MM.1S (cell line): ENCODE results near the gene NKG7.

ENCODE experiments used
- DNase-seq: peaks from one replicate; pipeline ENCODE4 v3.0.0-alpha.2; 2015
- H2AFZ ChIP-seq: fragments of 300-600 bp; sonication (generic); 2 replicates; pipeline ENCODE4 v1.6.0; 2016; ENCODE audit warnings: antibody characterized with exemption, low read length
- H3F3A ChIP-seq: fragments of 300-600 bp; sonication (generic); 2 replicates; pipeline ENCODE4 v1.6.1; 2016; ENCODE audit warnings: mild to moderate bottlenecking, antibody characterized with exemption, low read length, moderate library complexity, mixed read lengths; ENCODE audit not compliant: insufficient read depth
- H3K27ac ChIP-seq: fragments of 300-600 bp; sonication (generic); 2 replicates; pipeline ENCODE4 v1.5.1; 2016; ENCODE audit warnings: mild to moderate bottlenecking, low read length
- H3K27me3 ChIP-seq: fragments of 300-600 bp; sonication (generic); replicated peaks from 2 replicates; pipeline ENCODE4 v1.6.0; 2016; ENCODE audit warnings: low read length; ENCODE audit not compliant: insufficient read depth
- H3K36me3 ChIP-seq: fragments of 300-600 bp; sonication (generic); replicated peaks from 2 replicates; pipeline ENCODE4 v1.6.1; 2016; ENCODE audit warnings: mild to moderate bottlenecking, low read length, mixed read lengths; ENCODE audit not compliant: insufficient read depth
- H3K4me1 ChIP-seq: fragments of 300-600 bp; sonication (generic); 2 replicates; pipeline ENCODE4 v1.6.1; 2016; ENCODE audit warnings: low read length, mixed read lengths
- H3K4me2 ChIP-seq: fragments of 300-600 bp; sonication (generic); 2 replicates; pipeline ENCODE4 v1.6.0; 2016; ENCODE audit warnings: low read depth, low read length
- H3K4me3 ChIP-seq: fragments of 300-600 bp; sonication (generic); 2 replicates; pipeline ENCODE4 v1.5.1; 2016; ENCODE audit warnings: low read length, mixed read lengths
- H3K79me2 ChIP-seq: fragments of 300-600 bp; sonication (generic); 2 replicates; pipeline ENCODE4 v1.6.1; 2016; ENCODE audit warnings: mixed run types, low read length, mixed read lengths
- H3K9ac ChIP-seq: fragments of 300-600 bp; sonication (generic); 2 replicates; pipeline ENCODE4 v1.6.1; 2016; ENCODE audit warnings: low read length, mixed read lengths
- H3K9me2 ChIP-seq: fragments of 300-600 bp; sonication (generic); replicated peaks from 2 replicates; pipeline ENCODE4 v1.6.1; 2016; ENCODE audit warnings: mild to moderate bottlenecking, low read length, mixed read lengths; ENCODE audit not compliant: insufficient read depth
- H3K9me3 ChIP-seq: fragments of 300-600 bp; sonication (generic); replicated peaks from 2 replicates; pipeline ENCODE4 v1.6.1; 2016; ENCODE audit warnings: mild to moderate bottlenecking, low read length, mixed read lengths; ENCODE audit not compliant: insufficient read depth
- H4K20me1 ChIP-seq: fragments of 300-600 bp; sonication (generic); 2 replicates; pipeline ENCODE4 v1.6.1; 2016; ENCODE audit warnings: mild to moderate bottlenecking, low read length, moderate library complexity, mixed read lengths; ENCODE audit not compliant: insufficient read depth
- EZH2 ChIP-seq: fragments of 300-600 bp; sonication (generic); optimal IDR thresholded peaks from 2 replicates; pipeline ENCODE3; 2017; ENCODE audit warnings: low read depth, mild to moderate bottlenecking, antibody characterized with exemption, low read length, mixed read lengths
- EZH2phosphoT487 ChIP-seq: fragments of 300-600 bp; sonication (generic); IDR thresholded peaks from 2 replicates; pipeline ENCODE4 v1.6.1; 2018; ENCODE audit warnings: antibody characterized with exemption, low read length
- TF ChIP-seq, protein P1 (sequence below): fragments of 300-600 bp; sonication (generic); IDR thresholded peaks from 2 replicates; pipeline ENCODE4 v1.5.1; 2016; ENCODE audit warnings: antibody characterized with exemption, low read length, mixed read lengths

The NKG7 gene

DNA sequence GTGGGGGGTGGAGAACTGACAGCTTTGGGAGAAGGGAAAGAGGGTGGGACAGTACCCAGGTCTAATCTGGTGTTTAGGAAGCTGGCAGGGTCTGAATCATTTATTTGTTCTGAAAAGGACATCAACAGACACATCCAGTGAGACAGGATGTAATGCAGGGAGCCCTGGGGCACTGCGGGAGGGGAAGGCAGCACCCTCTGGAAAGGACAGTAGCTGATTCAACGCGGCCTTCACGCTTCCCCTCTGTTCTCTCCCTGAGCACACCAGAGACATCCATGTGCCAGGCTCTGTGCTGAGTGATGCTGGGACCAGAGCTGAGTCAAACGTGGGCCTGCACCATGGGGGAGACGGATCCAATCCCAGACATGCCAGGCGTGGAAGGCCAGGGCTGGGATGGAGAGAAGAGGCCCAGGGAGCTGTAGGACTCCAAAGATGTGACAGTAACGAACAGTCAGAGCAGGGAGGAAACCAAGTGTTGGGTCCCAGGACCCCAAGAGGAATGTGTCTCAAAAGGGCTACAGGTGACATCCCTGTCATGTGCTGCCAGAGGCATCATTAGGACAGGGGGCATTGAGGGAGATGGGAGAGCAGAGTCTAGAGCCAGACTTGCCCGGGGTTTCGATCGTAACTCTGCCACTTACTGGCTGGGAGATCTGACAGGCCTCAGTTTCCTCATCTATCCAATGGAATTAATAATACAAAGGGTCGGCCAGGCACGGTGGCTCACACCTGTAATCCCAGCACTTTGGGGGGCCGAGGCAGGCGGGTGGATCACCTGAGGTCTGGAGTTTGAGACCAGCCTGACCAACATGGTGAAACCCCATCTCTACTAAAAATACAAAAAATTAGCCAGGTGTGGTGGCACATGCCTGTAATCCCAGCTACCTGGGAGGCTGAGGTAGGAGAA, 8.0 kb downstream of the NKG7 start:
- Histone ChIP-seq H3K79me2 (no peaks in the 10 kb centered on the region), H3K36me3 (no peaks in the 10 kb centered on the region), H3K4me2 (no peak overlapping the region), H3K4me3 (no peak overlapping the region), H3K27ac (no peak overlapping the region), H3K9me2 (no peaks in the 10 kb centered on the region), H3F3A (no peaks in the 10 kb centered on the region), H3K27me3 (no peaks in the 10 kb centered on the region), H3K9me3 (no peaks in the 10 kb centered on the region), H2AFZ (no peak overlapping the region), H3K9ac (no peak overlapping the region), H4K20me1 (no peaks in the 10 kb centered on the region), H3K4me1 (no peaks in the 10 kb centered on the region)
- no peak for DNase-seq
- TF ChIP-seq EZH2phosphoT487 (no peak), EZH2 (no peak)
- TF ChIP-seq, protein P1, sequence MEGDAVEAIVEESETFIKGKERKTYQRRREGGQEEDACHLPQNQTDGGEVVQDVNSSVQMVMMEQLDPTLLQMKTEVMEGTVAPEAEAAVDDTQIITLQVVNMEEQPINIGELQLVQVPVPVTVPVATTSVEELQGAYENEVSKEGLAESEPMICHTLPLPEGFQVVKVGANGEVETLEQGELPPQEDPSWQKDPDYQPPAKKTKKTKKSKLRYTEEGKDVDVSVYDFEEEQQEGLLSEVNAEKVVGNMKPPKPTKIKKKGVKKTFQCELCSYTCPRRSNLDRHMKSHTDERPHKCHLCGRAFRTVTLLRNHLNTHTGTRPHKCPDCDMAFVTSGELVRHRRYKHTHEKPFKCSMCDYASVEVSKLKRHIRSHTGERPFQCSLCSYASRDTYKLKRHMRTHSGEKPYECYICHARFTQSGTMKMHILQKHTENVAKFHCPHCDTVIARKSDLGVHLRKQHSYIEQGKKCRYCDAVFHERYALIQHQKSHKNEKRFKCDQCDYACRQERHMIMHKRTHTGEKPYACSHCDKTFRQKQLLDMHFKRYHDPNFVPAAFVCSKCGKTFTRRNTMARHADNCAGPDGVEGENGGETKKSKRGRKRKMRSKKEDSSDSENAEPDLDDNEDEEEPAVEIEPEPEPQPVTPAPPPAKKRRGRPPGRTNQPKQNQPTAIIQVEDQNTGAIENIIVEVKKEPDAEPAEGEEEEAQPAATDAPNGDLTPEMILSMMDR = no peak

DNA sequence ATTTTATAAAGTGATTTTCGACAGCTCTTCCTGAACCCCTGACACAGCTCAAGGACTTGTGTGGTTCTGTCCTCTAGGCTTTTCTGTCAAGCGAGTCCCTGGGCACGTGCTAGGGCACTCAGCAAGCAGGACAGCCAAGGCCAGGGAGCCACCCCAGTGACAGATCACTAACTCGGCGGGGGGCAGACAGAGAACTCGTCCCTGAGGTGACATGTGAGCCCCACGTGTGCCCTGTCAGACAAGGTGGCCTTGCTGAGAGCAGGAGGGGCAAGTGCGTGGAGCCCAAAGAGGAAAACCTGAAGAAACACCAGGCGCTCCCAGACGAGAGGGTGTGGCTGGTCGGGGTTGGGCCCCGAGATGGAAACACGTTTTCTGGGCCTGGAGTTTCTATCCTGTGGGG, 11.2 kb downstream of the NKG7 start:
- Histone ChIP-seq H3K36me3 (no peaks in the 10 kb centered on the region), H3K27me3 (no peaks in the 10 kb centered on the region), H3K4me3 (no peak overlapping the region), H3K27ac (no peak overlapping the region), H3K4me1 (no peaks in the 10 kb centered on the region), H4K20me1 (no peaks in the 10 kb centered on the region), H3F3A (no peaks in the 10 kb centered on the region), H3K9me2 (no peaks in the 10 kb centered on the region), H2AFZ (no peak overlapping the region), H3K9ac (no peak overlapping the region), H3K79me2 (no peaks in the 10 kb centered on the region), H3K4me2 (no peak overlapping the region), H3K9me3 (no peaks in the 10 kb centered on the region)
- DNase-seq = no peak
- TF ChIP-seq EZH2 (no peak), EZH2phosphoT487 (no peak)
- TF ChIP-seq, protein P1 = no peak

DNA sequence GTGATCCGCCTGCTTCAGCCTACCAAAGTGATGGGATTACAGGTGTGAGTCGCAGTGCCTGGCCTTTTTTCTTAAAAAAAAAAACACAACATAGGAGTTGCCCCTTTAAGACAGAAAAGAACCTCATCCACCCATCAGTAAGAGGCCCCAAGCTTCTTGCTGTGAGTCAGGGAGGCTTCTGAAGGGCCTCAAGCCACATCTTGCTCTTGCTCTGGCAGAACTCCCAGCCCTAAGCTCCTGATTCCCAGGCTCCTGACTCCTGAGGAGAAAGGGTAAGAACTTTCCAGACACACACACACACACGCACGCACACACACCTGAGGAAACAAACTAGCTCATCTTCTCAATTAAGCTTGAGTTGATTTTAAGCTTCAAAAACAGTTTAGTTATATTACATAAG, 13.2 kb downstream of the NKG7 start:
- no peak overlapping the region for H3K27ac ChIP-seq
- H3K4me1 ChIP-seq = no peaks in the 10 kb centered on the region
- no peaks in the 10 kb centered on the region for H3K9me3 ChIP-seq
- H3K4me2 ChIP-seq = no peak overlapping the region
- no peak overlapping the region for H3K9ac ChIP-seq
- TF ChIP-seq EZH2phosphoT487 (no peak), EZH2 (no peak)
- TF ChIP-seq, protein P1 = no peak
- H3K36me3 ChIP-seq = no peaks in the 10 kb centered on the region
- no peaks in the 10 kb centered on the region for H3K79me2 ChIP-seq
- no peak overlapping the region for H3K4me3 ChIP-seq
- H4K20me1 ChIP-seq = no peaks in the 10 kb centered on the region
- H3F3A ChIP-seq = no peaks in the 10 kb centered on the region
- no peak overlapping the region for H2AFZ ChIP-seq
- no peaks in the 10 kb centered on the region for H3K27me3 ChIP-seq
- H3K9me2 ChIP-seq = no peaks in the 10 kb centered on the region
- DNase-seq = no peak
